ENCODE measurements around the gene FBXO33. TPM values are rescaled to one million over a fixed set of nuclear protein-coding genes. Genes with fewer than 3 reads are reported as not detected.
A peak's percentile ranks its signal among the peaks of the same experiment; 100 is the strongest.

The FBXO33 gene, protein sequence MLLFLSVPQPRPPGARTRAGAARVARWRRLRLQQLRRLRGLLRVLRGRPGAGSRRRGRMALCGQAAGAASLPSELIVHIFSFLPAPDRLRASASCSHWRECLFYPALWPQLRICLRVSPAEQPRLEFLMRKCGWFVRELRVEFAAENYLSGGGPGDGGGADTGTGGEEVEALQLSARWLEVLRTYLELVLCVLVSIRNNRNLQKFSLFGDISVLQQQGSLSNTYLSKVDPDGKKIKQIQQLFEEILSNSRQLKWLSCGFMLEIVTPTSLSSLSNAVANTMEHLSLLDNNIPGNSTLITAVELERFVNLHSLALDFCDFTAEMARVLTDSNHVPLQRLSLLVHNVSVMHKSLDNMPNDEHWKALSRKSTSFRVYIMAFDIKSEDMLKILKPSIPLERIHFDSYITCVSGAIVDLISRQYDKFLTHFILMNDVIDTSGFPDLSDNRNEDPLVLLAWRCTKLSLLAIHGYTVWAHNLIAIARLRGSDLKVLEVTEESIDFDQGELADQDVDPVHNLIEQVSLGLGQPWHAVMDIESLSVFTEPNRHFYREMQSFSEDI
- 19.3 TPM for polyA plus RNA-seq (2012; ENCODE audit: insufficient read depth, insufficient read length)

DNA sequence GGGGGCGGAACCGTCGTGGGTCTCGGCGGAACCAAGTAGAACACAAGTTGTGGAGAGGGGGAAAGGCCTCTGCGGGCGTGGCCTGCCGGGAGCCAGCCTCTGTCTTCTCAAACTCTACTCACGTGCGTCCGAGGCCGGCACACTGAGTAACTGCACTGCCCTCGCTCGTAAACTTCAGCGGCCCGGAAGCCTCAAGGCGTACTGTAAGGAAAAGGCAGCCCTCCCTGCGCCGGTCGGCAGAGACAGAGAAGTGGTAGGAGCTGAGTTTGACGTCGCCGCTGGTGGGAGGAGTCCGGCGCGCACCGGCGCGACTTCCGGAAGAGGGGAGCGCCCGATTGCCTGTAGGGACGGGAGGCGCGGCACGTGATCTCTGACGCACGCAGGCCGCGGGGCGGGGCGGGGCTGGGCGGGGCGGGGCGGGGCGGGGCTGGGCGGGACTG is at the start of gene FBXO33:
Gene FBXO33 (minus strand): TSS at position 255 of the 440 bp plus-strand sequence. CDS start 271 bp downstream, outside the sequence.
- DNase-seq (ENCODE audit: low read depth, low spot score): peak; percentile 94
- peak within 1 kb of the TSS; percentile 86 for H3K4me3 ChIP-seq (ENCODE audit: low read length)

DNA sequence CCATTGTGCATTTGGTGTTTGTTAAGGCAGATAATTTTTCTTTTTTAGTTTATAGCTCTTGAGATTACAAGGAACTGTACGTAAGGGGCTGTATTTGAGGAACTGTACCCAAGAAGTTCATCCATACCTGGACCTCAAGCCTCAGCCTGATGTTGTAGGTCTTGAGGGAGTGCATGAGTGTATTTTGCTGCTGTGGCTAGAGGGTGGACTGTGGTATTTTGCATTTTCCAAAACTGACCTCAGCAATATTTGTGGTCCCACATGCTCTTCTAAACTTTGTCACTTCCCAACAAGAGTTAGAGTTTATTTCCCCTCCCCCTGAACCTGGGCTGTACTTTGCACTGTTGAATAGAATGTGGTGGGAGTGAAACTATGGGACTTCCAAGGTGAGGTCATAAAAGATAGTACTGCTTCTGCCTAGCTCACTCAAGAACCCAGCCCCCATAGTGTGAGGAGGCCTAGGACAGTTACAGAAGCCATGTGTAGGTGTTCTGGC is 42.2 kb upstream of the FBXO33 start:
- no peak overlapping the region for H3K4me3 ChIP-seq (ENCODE audit: low read length)
- no peak for DNase-seq (ENCODE audit: low read depth, low spot score)

DNA sequence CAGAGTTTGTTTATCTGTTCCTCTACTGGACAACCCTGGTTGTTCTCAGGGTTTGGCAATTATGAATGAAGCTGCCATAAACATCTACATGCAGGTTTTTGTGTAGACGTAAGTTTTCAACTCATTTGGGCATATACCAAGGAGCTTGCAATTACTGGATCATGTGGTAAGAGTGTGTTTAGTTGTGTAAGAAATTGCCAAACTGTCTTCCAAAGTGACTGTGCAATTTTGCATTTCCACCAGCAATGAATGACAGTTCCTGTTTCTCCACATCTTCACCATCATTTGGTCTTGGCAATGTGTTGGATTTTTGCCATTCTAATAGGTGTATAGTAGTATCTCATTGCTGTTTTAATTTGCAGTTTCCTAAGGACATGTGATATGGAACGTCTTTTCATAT is 39.8 kb upstream of the FBXO33 start:
- no peak overlapping the region for H3K4me3 ChIP-seq (ENCODE audit: low read length)
- no peak for DNase-seq (ENCODE audit: low read depth, low spot score)

GRCh38 chr14:39469094-39469710 is 37.0 kb upstream of the FBXO33 start:
- DNase-seq (ENCODE audit: low read depth, low spot score): peak; percentile 4
- H3K4me3 ChIP-seq (ENCODE audit: low read length): no peak overlapping the region

DNA sequence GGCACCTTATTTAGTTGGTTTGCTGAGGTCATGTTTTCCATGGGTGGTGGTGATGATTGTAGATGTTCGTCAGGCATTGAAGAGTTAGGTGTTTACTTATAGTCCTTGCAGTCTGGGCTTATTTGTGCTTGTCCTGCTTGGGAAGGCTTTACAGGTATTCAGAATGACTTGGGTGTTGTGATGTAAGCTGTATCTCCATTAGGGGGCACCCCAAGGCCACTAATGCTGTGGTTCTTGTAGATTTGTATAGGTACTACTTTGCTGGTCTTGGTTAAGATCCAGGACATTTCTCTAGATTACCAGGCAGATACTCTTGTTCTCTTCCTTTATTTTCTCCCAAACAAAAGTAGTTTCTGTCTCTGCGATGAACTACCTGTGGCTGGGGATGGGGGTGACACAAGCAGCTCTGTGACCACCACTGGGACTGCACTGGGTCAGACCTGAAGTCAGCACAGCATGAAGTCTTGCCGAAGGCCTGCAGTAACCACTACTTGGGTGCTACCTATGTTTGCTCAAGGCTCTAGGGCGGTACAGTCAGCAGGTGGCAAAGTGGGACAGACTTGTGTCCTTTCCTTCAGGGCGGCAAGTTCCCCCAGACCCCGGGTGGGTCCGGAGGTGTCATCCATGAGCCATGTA is 35.8 kb upstream of the FBXO33 start:
- no peak overlapping the region for H3K4me3 ChIP-seq (ENCODE audit: low read length)
- DNase-seq (ENCODE audit: low read depth, low spot score): peak; percentile 30

- no peak for DNase-seq (ENCODE audit: low read depth, low spot score)
- no peak overlapping the region for H3K4me3 ChIP-seq (ENCODE audit: low read length)
Measured at GRCh38 chr14:39459795-39460478, 27.7 kb upstream of the FBXO33 start.

- no peak for DNase-seq (ENCODE audit: low read depth, low spot score)
- H3K4me3 ChIP-seq (ENCODE audit: low read length): no peak overlapping the region
Measured at GRCh38 chr14:39456702-39457250, 24.5 kb upstream of the FBXO33 start.

- DNase-seq (ENCODE audit: low read depth, low spot score): no peak
Measured at GRCh38 chr14:39454906-39455539, 22.8 kb upstream of the FBXO33 start.

DNA sequence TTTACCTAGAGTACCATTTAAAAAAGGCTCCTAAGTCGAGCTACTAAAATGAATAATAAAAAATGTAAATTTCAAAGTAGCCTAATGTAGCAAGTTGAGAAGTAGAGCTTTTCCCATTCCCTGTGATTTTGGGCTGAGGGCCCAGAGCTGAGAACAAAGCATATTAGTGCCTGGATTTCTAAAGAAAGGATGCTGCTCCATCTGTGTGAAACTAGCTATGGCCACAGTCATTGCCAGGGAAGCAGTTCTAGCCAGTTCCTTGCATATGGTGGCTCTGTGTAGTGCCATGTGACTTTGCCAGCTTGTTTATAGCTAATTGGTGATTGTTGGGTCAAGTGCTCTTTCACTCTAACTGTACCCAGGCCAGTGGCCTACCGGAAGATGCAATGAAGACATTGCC is 20.4 kb upstream of the FBXO33 start:
- H3K4me3 ChIP-seq (ENCODE audit: low read length): no peak overlapping the region
- no peak for DNase-seq (ENCODE audit: low read depth, low spot score)

More at GRCh38 chr14:39454906-39455539, 22.8 kb upstream of the FBXO33 start:
- no peak overlapping the region for H3K4me3 ChIP-seq (ENCODE audit: low read length)

GRCh38 chr14:39451811-39452210 is 19.6 kb upstream of the FBXO33 start:
- DNase-seq (ENCODE audit: low read depth, low spot score): no peak

DNA sequence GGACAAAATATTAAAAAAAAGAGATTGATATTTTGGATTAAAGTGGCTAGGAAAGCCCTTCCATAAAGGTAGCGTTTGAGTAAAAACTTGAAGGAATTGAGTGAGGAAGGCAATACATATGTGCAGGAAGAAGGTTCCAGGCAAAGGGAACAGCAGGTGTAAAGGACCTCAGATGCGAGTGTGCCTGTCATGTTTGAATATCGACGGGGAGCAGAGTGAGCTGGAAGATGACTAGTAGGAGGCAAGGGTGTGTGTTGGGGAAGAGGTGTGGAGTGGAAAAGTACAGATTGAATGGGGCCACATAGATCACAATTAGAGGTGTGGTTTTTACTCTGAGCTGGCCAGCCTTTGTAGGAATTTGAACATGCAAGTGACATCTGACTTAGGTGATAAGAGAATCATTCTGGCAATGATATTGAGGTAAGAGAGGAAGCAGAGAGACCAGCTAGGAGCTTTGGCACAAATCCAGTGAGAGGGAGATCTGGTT is 15.0 kb upstream of the FBXO33 start:
- no peak for DNase-seq (ENCODE audit: low read depth, low spot score)
- no peak overlapping the region for H3K4me3 ChIP-seq (ENCODE audit: low read length)

More at GRCh38 chr14:39451811-39452210, 19.6 kb upstream of the FBXO33 start:
- H3K4me3 ChIP-seq (ENCODE audit: low read length): no peak overlapping the region

DNA sequence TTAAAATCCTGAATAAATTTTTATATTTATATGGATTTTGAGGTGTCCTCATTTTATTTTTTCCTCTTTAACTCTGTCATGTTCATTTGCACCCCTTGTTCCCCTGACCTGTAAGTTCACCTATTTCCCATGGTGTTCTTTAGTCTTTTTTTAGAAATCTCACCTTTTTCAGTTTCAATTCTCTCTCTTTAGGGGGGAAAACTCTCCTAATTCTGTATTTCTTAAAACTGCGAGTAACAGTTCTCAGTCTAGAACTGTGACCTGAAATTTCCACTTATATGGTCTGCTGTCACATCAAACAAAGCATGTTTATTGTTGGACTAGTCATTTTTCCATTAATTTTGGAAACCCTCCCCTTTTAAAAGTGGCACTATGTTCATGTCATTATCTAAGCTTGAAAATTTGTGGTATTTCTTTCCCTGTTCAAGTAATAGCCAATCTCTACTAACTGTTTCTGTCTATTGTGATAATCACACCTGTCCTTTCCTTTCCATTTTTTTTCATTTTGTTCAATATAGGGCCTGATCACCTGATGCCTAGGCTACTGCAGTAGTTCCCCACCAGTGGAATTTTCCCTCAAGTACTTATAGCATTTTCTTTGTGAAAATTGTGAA is 14.0 kb upstream of the FBXO33 start:
- no peak for DNase-seq (ENCODE audit: low read depth, low spot score)
- no peak overlapping the region for H3K4me3 ChIP-seq (ENCODE audit: low read length)

DNA sequence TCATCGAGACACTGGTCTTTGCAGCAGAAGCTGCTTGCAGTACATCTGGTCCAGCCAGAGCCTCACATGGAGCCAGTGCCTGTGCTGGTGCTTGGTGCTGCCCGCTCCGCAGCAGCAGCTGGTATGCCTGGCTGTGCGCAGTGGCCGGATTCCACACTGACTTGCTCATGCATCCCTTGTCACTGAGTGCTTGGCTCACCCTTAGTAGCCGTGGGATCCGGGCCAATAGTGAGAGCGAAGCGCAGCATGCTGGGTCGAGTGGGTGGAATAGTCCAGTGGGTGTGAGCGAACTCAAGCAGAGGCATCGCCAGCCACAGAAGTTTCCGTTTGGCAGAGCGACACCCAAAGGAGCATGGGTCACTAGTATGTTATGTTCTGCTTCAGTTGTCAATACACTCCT is 10.1 kb upstream of the FBXO33 start:
- H3K4me3 ChIP-seq (ENCODE audit: low read length): no peak overlapping the region
- DNase-seq (ENCODE audit: low read depth, low spot score): no peak

DNA sequence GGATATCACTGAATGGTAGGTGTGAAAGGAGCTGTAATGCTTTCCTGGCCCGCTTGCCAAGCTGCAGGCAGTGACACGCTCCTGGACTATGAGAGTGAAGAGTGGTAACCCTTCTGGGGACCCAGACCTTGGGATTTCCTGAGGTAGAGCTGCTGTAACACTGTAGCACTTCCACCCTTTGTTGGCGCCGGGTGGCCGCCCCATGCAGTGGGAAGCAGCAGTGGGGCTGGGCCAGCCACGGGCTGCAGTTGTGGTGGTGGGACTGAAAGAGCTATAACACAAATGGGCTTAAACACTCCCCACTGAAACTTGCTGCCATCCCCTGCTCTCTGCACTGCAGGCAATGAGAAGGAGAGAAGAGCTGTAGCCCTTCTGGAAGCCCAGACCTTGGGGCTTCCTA is 9.6 kb upstream of the FBXO33 start:
- no peak overlapping the region for H3K4me3 ChIP-seq (ENCODE audit: low read length)
- DNase-seq (ENCODE audit: low read depth, low spot score): no peak

DNA sequence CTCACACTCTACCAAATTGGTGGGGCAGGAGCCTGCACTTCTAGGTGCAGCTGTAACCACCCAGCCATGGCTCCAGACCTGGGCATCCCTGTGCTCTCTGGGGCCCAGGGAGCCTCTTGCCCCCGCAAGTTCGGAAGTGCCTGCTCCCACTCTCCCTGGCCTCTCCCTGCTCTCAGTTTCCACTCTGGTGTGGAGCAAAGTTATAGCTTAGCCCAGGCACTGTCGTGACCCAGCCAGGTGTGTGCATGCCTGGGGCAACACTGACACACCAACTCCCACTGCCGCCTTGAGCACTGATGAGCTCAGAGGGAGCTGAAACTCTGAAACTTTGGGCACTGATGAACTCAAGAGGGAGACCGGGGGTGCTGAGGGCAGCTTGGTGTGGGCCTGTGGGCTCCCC is 8.7 kb upstream of the FBXO33 start:
- H3K4me3 ChIP-seq (ENCODE audit: low read length): no peak overlapping the region

GRCh38 chr14:39435241-39435640 is 3.0 kb upstream of the FBXO33 start:
- H3K4me3 ChIP-seq (ENCODE audit: low read length): no peak overlapping the region
- DNase-seq (ENCODE audit: low read depth, low spot score): no peak

More for the DNA sequence above, 8.7 kb upstream of the FBXO33 start:
- no peak for DNase-seq (ENCODE audit: low read depth, low spot score)

- DNase-seq (ENCODE audit: low read depth, low spot score): no peak
- H3K4me3 ChIP-seq (ENCODE audit: low read length): no peak overlapping the region
Measured at GRCh38 chr14:39434401-39434800, 2.2 kb upstream of the FBXO33 start.

GRCh38 chr14:39433452-39433813 is 1.2 kb upstream of the FBXO33 start:
- DNase-seq (ENCODE audit: low read depth, low spot score): no peak
- peak overlapping the region; percentile 60 for H3K4me3 ChIP-seq (ENCODE audit: low read length)

All from Jurkat, Clone E6-1 (cell line).